Limb (tissue), 2 donors: Measurements from ENCODE around the gene UBA7.

ENCODE experiments used
- DNase-seq, 2 donors: peaks; one replicate each; pipeline ENCODE4 v3.0.0-alpha.2; 2016; ENCODE audit errors: extremely low spot score in 2 of 2

Gene UBA7

GRCh38 chr3:49805367-49805782, 8.4 kb downstream of the UBA7 start:
- peak; percentile 86 to 89 for DNase-seq

- DNase-seq = peak in 1 of 2 donors; percentile 47
Observed at GRCh38 chr3:49804141-49805041, 9.4 kb downstream of the UBA7 start.

- peak in 1 of 2 donors; percentile 65 for DNase-seq
Observed at GRCh38 chr3:49803465-49804140, 10.2 kb downstream of the UBA7 start.

GRCh38 chr3:49802719-49803464, 10.9 kb downstream of the UBA7 start, which contains the start of gene INKA1:
Gene INKA1, plus strand, starts transcription at chr3:49803261. Its CDS starts 132 bp downstream, at chr3:49803393.
- DNase-seq = peak; percentile 92

GRCh38 chr3:49801160-49801559, 12.6 kb downstream of the UBA7 start:
- no peak for DNase-seq

- no peak for DNase-seq
Observed at GRCh38 chr3:49799761-49800160, 14.0 kb downstream of the UBA7 start, which contains the start of gene CDHR4. Gene CDHR4, minus strand, starts transcription at chr3:49799873. Its CDS starts 61 bp downstream, at chr3:49799812.

- DNase-seq = no peak
Observed at GRCh38 chr3:49799105-49799504, 14.6 kb downstream of the UBA7 start.

GRCh38 chr3:49794926-49795905, 18.5 kb downstream of the UBA7 start:
- DNase-seq = no peak

- no peak for DNase-seq
Observed at GRCh38 chr3:49794431-49794830, 19.3 kb downstream of the UBA7 start.

- no peak for DNase-seq
Observed at GRCh38 chr3:49793486-49794085, 20.2 kb downstream of the UBA7 start.

GRCh38 chr3:49792371-49793150, 21.2 kb downstream of the UBA7 start:
- no peak for DNase-seq

- DNase-seq = no peak
Observed at GRCh38 chr3:49791571-49791970, 22.2 kb downstream of the UBA7 start.

- DNase-seq = no peak
Observed at GRCh38 chr3:49790626-49791411, 22.9 kb downstream of the UBA7 start.

- DNase-seq = no peak
Observed at GRCh38 chr3:49788056-49788455, 25.7 kb downstream of the UBA7 start.

GRCh38 chr3:49787536-49787935, 26.2 kb downstream of the UBA7 start:
- DNase-seq = no peak

- DNase-seq = no peak
Observed at GRCh38 chr3:49787182-49787464, 26.6 kb downstream of the UBA7 start.

GRCh38 chr3:49786357-49787181, 27.2 kb downstream of the UBA7 start, which contains the start of gene IP6K1:
Gene IP6K1, minus strand, starts transcription at chr3:49786542. Its CDS starts 38,502 bp downstream, at chr3:49748040.
- DNase-seq = peak; percentile 100
